Activated gamma-delta T cell treated with anti-CD3 and anti-CD28 coated beads, Interleukin-2, amount 50 U/mL, for 16 hours (primary cell): ENCODE data around the gene XPO4.
"Not testable (repeated sequence)": the region's sequence is repeated elsewhere in the genome, so short reads cannot be mapped to it uniquely, and the experiment has no call there.

Experiments
- DNase-seq: peaks from one replicate; pipeline ENCODE4 v3.0.0-alpha.2; 2020; ENCODE audit warnings: low read depth

XPO4 gene

DNA sequence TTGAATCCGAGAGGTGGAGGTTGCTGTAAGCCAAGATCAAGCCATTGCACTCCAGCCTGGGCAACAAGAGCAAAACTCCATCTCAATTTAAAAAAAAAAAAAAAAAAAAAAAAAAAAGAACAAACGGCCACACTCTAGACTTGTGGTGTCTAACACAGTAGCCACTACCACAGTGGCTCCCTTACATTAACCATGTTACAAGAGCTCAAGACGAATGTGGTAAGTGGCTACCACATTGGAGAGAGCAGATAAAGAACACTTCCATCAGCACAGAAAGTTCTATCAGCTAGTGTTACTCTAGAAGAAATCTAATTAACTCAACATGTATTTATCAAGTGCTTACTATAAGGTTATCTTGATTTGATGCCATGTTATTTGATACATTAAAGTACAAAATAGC, 11.5 kb downstream of the XPO4 start:
- no peak for DNase-seq

DNA sequence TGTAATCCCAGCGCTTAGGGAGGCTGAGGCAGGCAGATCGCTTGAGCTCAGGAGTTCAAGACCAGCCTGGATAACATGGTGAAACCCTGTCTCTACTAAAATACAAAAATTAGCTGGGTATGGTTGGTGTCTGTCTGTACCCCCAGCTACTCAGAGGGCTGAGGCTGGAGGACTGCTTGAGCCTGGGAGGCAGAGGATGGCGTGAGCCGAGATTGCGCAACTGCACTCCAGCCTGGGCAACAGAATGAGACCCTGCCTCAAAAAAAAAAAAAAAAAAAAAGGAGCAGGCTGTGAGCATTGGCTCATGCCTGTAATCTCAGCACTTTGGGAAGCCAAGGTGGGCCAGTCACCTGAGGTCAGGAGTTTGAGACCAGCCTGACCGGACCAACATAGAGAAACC, 12.0 kb downstream of the XPO4 start:
- not testable (repeated sequence) for DNase-seq

DNA sequence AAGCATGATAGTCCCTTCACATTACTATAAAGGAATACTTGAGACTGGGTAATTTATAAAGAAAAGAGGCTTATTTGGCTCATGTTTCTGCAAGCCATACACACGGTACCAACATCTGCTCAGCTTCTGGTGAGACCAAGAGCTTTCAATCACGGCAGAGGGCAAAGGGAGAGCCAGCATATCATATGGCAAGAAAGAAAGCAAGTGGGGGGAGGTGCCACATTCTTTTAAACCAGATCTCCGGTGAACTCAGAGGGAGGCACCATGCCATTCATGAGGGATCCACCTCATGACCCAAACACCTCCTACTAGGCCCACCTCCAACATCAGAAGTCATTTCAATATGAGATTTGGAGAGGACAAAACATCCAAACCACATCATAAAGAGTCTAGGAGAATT, 20.3 kb downstream of the XPO4 start:
- no peak for DNase-seq

DNA sequence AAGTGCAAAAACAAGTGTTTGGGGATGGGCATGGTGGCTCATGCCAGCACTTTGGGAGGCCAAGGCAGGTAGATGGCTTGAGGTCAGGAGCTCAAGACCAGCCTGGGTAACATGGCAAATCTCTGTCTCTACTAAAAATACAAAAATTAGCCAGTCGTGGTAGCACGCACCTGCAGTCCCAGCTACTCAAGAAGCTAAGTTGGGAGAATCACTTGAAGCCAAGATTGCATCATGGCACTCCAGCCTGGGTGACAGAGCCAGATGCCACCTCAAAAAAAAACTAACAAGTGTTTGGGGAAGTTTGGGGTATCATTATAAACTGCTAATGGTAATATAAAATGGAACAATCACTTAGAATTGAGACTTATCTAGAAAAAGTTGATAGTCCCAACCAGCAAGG, 24.6 kb downstream of the XPO4 start:
- DNase-seq = no peak

DNA sequence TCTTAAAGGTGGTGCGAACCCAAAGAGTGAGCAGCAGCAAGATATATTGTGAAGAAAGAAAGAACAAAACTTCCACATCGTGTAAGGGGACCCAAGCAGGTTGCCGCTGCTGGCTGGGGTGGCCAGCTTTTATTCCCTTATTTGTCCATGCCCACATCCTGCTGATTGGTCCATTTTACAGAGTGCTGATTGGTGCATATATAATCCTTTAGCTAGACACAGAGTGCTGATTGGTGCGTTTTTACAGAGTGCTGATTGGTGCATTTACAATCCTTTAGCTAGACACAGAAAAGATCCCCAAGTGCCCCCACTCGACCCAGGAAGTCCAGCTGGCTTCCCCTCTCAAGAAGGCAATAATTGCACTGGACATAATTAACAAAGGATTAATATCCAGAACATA, 25.7 kb downstream of the XPO4 start:
- DNase-seq = not testable (repeated sequence)

DNA sequence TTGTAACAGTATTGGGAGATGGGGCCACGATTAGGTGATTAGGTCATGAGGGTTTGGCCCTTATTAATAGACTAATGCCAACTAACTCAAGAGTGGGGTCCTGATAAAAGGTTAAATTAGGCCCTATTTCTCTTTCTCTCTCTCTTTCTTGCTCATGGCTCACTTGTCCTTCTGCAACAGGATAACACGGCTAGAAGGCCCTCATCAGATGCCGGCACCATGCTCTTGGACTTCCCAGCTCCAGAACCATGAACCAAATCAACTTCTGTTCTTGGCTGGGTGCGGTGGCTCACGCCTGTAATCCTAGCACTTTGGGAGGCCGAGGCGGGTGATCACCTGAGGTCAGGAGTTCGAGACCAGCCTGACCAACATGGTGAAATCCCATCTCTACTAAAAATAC, 28.1 kb downstream of the XPO4 start:
- DNase-seq = not testable (repeated sequence)

DNA sequence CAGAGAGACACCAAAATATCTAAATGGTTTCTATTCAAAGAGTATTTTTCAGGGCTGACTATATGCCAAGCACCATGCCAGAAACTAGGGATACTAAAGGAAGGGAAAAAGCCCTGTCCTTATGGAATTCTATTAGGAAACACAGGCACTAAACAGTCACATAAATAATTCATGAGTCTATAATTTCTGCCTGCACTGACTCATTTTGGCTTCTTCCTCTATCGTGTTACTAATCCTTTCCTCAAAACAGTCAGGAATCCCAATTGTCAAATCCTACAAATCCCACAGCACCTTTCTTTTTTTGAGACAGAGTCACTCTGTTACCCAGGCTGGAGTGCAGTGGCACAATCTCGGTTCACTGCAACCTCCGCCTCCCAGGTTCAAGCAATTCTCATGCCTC, 29.2 kb downstream of the XPO4 start:
- DNase-seq = no peak

DNA sequence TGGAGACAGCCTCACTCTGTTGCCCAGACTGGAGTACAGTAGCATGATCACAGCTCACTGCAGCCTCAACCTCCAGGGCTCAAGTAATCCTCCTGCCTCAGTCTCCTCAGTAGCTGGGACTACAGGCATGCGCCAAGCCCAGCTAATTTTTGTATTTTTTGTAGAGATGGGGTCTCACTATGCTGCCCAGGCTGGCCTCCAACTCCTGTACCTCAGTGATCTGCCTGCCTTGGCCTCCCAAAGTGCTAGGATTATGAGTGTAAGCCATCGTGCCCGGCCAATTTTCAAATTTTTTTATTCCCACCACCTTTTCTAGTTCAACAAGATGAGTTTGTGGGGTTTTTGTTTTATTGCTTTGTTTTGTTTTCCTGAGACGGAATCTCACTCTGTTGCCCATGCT, 31.7 kb downstream of the XPO4 start:
- no peak for DNase-seq

DNA sequence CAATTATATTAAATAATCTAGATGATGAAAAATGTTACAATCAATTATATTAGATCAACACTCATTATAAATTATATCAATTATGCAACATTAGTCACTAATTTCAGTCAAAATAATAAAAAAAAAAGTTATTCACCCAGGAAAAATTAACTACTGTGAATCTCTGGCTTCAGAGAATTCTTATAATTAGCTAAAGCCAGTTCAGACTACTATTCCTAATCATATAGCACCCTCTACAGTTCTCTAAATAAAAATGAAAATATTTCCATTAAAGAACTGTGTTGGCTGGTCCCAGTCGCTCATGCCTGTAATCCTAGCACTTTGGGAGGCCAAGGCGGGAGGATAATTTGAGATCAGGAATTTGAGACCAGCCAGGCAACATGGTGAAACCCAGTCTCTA, 33.0 kb downstream of the XPO4 start:
- DNase-seq = no peak

DNA sequence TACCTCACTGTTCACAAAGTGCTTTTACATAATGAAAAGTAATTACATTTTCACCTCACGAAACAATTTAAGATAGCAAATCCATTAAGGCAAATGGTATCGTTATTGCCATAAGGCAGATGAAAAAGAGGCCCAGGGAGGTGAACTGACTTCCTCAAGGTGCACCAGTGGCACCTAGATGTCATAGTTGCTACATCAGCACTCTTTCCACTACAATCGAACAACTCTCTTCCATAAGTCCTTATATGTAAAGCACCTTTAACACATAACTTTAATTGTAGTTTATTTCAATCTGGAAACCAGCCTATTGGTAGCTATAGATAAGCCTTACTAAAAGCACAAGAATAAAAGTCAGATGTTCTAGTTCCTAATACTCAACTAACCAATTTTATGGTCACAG, 35.1 kb downstream of the XPO4 start:
- no peak for DNase-seq

DNA sequence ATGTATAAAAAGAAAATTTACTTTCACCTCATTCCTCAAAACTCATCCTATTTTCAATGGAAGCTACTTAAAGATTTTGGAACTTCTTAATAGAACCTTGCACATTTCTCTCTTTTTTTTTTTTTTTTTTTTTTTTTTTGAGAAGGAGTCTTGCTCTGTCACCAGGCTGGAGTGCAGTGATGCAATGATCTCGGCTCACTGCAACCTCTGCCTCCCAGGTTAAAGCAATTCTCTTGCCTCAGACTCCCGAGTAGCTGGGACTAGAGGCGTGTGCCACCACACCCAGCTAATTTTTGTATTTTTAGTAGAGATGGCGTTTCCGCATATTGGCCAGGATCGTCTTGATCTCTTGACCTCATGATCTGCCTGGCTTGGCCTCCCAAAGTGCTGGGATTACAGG, 40.9 kb downstream of the XPO4 start:
- DNase-seq = not testable (repeated sequence)

DNA sequence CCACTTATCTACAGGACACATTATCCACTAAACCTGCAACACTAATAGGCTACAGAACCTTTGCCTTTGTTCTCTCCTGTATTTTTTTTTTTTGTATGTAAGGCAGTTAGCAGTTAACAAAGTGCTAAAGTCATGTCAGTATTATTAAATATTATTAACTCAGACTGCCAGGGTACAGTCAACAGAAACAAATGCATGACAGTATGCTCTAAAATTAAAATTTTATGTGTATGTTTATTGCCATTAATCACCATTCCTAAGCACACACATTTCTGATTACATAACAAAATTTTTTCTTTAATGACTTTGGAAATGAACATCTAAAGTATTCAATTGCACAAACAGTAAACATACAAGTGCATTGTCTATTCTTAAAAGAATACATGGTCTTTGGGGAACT, 41.7 kb downstream of the XPO4 start:
- no peak for DNase-seq

DNA sequence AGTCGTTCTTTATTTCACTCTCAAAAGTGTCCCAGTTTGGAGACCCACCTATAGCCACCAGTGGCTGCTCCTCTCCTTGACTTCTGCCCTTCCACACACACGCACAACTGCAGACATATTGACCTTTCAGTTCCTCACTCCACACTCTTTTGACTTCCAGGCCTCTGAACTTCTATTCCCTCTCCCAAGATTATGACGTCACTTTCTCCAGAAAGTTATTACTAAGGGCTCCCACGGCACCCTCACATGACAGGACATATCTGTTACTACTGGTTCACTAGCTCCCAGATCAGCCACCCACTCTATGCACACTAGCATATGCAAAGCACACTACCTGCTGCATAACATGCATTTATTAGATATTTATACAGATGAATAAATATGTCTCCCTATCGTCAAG, 45.9 kb downstream of the XPO4 start:
- no peak for DNase-seq

DNA sequence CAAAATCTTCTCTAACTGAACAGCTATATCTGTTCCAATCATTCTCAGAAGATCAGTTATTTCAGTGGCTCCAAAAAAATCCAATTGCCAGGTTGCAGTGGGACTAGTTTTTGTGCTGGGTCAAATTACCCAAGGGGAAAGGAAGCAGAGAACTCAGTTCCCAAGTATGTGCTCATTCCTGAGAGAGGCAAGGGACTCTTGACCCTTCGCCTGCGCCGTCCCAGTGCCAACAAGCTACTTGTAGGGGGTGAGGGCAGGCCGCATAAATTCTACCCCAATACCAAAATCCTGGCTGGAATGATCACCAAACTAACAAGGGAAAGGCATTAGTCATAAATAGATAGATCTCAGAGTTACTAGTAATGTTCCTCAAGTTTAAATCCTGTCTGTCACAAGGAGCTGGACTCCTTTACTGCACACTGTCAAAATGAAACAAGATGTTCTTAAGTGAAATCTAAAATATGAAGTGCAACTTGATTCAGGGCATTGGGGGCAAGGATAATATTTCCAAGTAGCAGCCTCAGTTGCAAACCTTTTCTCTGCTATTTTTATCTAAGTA, 50.6 kb downstream of the XPO4 start:
- DNase-seq = no peak

DNA sequence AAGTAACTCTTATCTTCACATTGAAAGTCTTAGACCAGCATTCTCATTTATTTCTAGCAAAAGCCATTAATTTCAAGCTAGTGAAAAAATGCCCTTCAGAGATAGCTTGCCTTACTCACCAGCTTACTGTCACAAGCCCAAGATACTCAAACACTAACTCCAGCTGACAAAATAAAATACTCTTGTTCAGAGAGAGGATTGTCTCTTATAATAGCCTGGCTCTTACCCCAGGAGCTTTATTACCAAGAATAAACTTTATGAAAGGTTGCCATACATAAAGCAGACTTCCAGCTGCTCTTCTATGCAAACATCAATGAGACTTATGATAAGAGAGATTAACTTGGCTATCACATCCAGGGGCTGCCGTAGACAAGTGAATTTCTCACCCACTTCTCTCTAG, 53.6 kb downstream of the XPO4 start:
- no peak for DNase-seq

DNA sequence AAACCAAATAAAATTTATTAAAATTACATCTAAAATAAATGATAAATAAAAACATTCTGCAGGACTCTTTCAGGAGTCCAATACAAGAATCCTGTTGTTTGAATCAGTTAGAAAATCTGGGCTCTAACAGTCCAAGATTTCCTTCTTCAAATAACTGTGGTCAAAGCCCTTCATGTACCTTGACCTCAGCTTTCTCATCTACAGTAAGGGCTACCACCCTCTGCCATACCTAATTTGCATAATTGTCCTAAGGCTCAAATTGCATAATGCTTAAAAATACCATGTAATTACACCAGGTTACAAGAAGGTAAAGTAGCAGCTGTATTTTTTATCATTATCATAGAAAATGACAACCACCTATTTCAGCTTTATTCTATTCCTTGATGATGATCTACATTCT, 54.3 kb downstream of the XPO4 start:
- no peak for DNase-seq

DNA sequence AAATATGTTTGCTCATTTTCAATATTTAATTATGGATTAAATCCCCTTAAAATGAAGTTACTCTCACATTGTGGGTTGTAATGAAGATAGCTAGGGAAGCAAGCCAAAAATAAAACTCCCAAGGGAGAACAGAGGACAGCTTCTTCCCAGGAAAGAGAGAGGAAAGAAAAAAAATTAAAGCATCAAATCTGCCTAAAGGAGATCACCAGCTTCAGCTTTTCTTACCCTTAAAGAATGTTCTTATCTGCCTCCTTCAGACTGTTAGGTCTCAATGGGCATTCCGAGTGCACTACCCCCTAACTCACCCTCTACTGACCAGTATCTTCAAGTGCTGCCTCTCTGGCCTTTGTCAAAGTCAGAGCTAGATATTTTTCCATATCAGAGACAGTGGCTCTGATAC, 55.2 kb downstream of the XPO4 start:
- no peak for DNase-seq

DNA sequence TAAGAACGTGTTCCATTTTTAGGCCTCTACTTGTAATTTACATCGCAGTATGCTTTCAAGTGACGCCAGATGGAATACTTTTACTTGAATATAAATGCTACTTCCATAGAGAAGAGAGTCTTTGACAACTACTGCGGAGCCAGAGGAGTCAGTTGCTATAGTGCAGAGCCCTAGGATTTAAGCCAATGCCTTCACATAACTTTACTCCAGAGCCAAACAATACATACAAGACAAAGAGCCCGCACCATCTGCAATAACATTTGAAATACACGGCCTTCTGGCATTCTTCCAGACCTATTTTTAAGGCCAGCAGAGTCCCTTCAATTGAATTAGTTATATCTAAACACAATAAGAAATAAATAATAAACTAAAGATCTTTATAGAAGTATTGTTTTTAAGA, 59.4 kb downstream of the XPO4 start:
- DNase-seq = no peak

DNA sequence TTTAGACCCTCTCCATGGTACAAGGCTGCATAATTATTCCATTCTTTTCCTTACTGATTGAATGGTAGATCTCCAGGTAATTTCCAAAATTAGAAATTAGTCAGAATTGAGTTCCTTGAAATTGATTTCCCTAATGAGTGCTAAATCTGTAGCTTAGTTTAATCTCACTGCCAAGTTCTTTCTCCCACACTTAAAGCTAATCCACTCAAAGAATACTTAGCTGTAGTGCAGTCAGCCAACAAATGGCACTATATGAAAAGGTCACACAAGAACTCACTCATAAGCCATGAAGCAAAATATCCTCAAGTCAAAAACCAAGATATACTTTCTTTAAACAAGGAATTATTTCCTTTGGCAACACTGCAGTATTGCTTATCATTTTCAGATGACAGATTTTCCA, 62.0 kb downstream of the XPO4 start:
- DNase-seq = no peak

DNA sequence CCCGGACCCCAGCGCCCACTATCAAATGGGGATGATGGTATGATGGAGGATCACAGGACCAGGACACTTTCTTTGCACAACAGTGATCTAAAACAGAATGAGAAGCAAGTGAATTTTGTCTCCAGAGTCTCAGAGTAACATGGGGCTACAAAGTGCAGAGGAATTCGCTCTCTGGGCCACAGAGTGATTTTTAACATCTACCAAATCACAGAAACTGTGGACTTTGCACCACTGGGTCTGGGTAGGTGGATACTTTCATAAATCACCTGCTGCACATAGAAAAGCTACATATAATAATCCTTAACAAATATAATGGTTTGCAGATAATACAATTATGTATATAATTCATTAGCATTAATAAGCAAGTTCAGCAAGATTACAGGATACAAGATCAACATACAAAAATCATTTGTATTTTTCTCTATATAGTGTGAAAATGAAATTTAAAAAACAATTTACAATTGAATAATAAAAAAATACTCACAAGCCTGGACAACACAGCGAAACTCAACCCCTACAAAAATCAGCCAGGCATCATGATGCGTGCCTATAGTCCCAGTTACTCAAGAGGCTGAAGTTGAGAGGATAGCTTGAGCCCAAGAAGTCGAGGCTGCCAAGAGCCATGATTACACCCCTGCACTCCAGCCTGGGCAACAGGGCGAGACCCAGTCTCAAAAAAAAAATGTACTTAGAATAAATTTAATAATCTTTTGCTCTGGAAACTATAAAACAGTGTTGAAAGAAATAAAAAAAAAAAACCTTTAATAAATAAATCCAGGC, 68.5 kb downstream of the XPO4 start:
- DNase-seq = no peak

DNA sequence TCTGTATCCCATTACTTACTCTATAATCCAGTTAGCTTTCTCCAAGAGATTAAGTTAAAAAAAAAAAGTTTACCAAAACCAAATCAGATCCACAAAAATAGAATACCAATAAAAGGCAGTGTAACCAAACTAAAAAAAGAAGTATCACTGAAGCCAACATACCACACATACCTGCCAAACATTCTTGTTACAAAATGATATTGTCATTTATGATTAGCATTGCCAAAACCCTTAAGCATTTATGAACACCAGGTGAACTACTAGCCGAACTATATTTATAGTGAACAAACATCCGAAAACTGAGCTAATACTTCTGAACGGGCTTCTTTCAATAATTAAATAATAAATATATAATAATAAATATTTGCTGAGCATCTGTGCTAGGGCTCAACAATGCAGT, 69.7 kb downstream of the XPO4 start:
- no peak for DNase-seq

DNA sequence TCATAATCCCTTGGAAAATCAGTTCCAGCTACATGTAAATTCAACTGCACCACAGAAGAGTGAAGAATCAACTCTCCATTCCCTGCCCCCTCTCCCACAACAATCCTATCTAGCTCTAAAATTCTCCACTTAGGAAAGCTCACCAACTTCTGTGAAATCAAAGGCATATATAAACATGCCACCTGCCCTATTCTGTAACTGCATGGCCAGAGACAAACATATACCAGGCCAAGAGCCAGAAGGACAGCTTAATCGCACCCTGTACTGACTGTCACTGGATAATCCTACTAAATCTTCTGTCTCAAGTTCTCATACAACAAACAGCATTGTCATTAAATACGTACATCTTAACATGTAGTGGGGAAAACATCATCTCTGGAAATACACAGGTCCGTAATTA, 70.6 kb downstream of the XPO4 start:
- DNase-seq = no peak

DNA sequence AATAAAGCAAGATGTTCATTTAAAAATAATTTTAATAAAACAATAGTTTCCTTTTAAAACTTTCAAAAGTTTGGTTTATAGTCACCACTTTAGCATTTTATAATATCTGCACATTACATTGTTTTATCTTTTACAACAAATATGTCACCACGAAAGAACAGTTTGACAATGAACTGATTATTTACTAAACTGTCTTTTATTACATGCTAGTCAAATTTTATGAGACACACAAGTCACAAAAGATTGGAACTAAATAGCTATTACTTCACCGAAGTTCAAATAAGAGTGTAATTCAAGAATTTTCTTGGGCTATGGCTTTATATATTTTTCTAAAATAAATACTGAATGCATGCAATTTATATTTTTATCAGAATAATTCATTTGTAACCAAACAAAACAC, 71.3 kb downstream of the XPO4 start:
- no peak for DNase-seq
